H9 (cell line): ENCODE results near the gene ACSS2. TPM values are rescaled to one million over a fixed set of nuclear protein-coding genes. Genes with fewer than 3 reads are reported as not detected.

Experiments used
- DNase-seq: peaks from one replicate; pipeline ENCODE4 v3.0.0-alpha.2; 2017
- H2AFZ ChIP-seq: one replicate; pipeline ENCODE4 v1.6.1; 2013; ENCODE audit warnings: mild to moderate bottlenecking, low read length, control low read depth, moderate library complexity
- H2AK5ac ChIP-seq: 2 replicates; pipeline ENCODE4 v1.6.1; 2013; ENCODE audit warnings: low read length, control low read depth, mixed read lengths; ENCODE audit not compliant: insufficient read length
- H2BK120ac ChIP-seq: one replicate; pipeline ENCODE4 v1.6.1; 2013; ENCODE audit warnings: low read depth, mild to moderate bottlenecking, low read length, control low read depth, inconsistent platforms; ENCODE audit not compliant: poor library complexity, severe bottlenecking
- H2BK12ac ChIP-seq: 2 replicates; pipeline ENCODE4 v1.6.1; 2013; ENCODE audit warnings: low read length, control low read depth, mixed read lengths, low read depth; ENCODE audit not compliant: insufficient read length
- H2BK15ac ChIP-seq: 2 replicates; pipeline ENCODE4 v1.6.1; 2013; ENCODE audit warnings: low read depth, low read length, control low read depth
- H2BK20ac ChIP-seq: one replicate; pipeline ENCODE4 v1.6.1; 2013; ENCODE audit warnings: low read depth, mild to moderate bottlenecking, low read length, control low read depth, inconsistent platforms; ENCODE audit not compliant: poor library complexity, severe bottlenecking
- H2BK5ac ChIP-seq: 2 replicates; pipeline ENCODE4 v1.6.1; 2013; ENCODE audit warnings: low read length, control low read depth, mixed read lengths; ENCODE audit not compliant: insufficient read length
- H3K14ac ChIP-seq: 2 replicates; pipeline ENCODE4 v1.6.1; 2013; ENCODE audit warnings: low read length, control low read depth; ENCODE audit not compliant: insufficient read depth
- H3K18ac ChIP-seq: 2 replicates; pipeline ENCODE4 v1.6.1; 2013; ENCODE audit warnings: low read depth, mild to moderate bottlenecking, mixed read lengths, low read length, control low read depth; ENCODE audit not compliant: insufficient read length
- H3K23ac ChIP-seq: 2 replicates; pipeline ENCODE4 v1.6.1; 2013; ENCODE audit warnings: low read length, control low read depth, mixed read lengths, low read depth; ENCODE audit not compliant: insufficient read length
- H3K23me2 ChIP-seq: 2 replicates; pipeline ENCODE4 v1.6.1; 2013; ENCODE audit warnings: low read depth, mild to moderate bottlenecking, mixed read lengths, low read length, control low read depth; ENCODE audit not compliant: insufficient read length, poor library complexity, severe bottlenecking
- H3K27ac ChIP-seq: 2 replicates; pipeline ENCODE4 v1.5.1; 2013; ENCODE audit warnings: low read length, control low read depth, mixed read lengths, low read depth; ENCODE audit not compliant: insufficient read length
- H3K27me3 ChIP-seq: 2 replicates; pipeline ENCODE4 v1.6.1; 2013; ENCODE audit warnings: low read length, control low read depth, inconsistent platforms; ENCODE audit not compliant: insufficient read depth
- H3K4ac ChIP-seq: 2 replicates; pipeline ENCODE4 v1.6.1; 2013; ENCODE audit warnings: low read depth, mild to moderate bottlenecking, control low read depth, inconsistent platforms, low read length, moderate library complexity
- H3K4me1 ChIP-seq: 2 replicates; pipeline ENCODE4 v1.6.1; 2013; ENCODE audit warnings: low read length, control low read depth, inconsistent platforms; ENCODE audit not compliant: insufficient read depth
- H3K4me2 ChIP-seq: 2 replicates; pipeline ENCODE4 v1.6.1; 2013; ENCODE audit warnings: low read length, control low read depth, mixed read lengths; ENCODE audit not compliant: insufficient read length, insufficient read depth
- H3K56ac ChIP-seq: 2 replicates; pipeline ENCODE4 v1.6.1; 2013; ENCODE audit warnings: low read depth, mild to moderate bottlenecking, mixed read lengths, low read length, control low read depth; ENCODE audit not compliant: insufficient read length
- H3K79me1 ChIP-seq: 2 replicates; pipeline ENCODE4 v1.6.1; 2013; ENCODE audit warnings: low read depth, mild to moderate bottlenecking, moderate library complexity, low read length, control low read depth, inconsistent platforms; ENCODE audit not compliant: insufficient read depth, poor library complexity, severe bottlenecking
- H3K79me2 ChIP-seq: 2 replicates; pipeline ENCODE4 v1.6.1; 2013; ENCODE audit warnings: low read length, control low read depth, inconsistent platforms; ENCODE audit not compliant: insufficient read depth
- H3K9ac ChIP-seq: 2 replicates; pipeline ENCODE4 v1.6.1; 2013; ENCODE audit warnings: low read length, control low read depth, mixed read lengths; ENCODE audit not compliant: insufficient read length; ENCODE audit errors: extremely low read depth
- H3K9me3 ChIP-seq: one replicate; pipeline ENCODE4 v1.6.1; 2013; ENCODE audit warnings: low read depth, low read length, inconsistent platforms; ENCODE audit not compliant: control insufficient read depth
- H3T11ph ChIP-seq: one replicate; pipeline ENCODE4 v1.6.1; 2013; ENCODE audit warnings: mild to moderate bottlenecking, low read length, control low read depth, inconsistent platforms
- H4K20me1 ChIP-seq: one replicate; pipeline ENCODE4 v1.6.1; 2013; ENCODE audit not compliant: control insufficient read depth, insufficient read length, insufficient read depth
- H4K5ac ChIP-seq: 2 replicates; pipeline ENCODE4 v1.6.1; 2013; ENCODE audit warnings: low read depth, mild to moderate bottlenecking, mixed read lengths, low read length, control low read depth; ENCODE audit not compliant: insufficient read length
- H4K8ac ChIP-seq: replicated peaks from 2 replicates; pipeline ENCODE4 v1.6.1; 2013; ENCODE audit warnings: low read length, control low read depth, mixed read lengths, low read depth; ENCODE audit not compliant: insufficient read length
- H4K91ac ChIP-seq: 2 replicates; pipeline ENCODE4 v1.6.1; 2013; ENCODE audit warnings: low read depth, mild to moderate bottlenecking, moderate library complexity, mixed read lengths, low read length, control low read depth; ENCODE audit not compliant: insufficient read length
- H3K27ac Mint-ChIP-seq, 3 experiments: 2 replicates in 2 of 3; 3 replicates in 1 of 3; pipeline ENCODE4 v1.8.0; 2020 to 2021; ENCODE audit warnings: mixed read lengths in 3 of 3, mild to moderate bottlenecking in 1 of 3, moderate library complexity in 1 of 3
- H3K27me3 Mint-ChIP-seq: 2 replicates; pipeline ENCODE4 v1.8.0; 2021; ENCODE audit warnings: low read depth, mild to moderate bottlenecking, moderate library complexity, mixed read lengths
- H3K36me3 Mint-ChIP-seq, 3 experiments: 2 replicates in 2 of 3; 3 replicates in 1 of 3; pipeline ENCODE4 v1.8.0; 2020 to 2021; ENCODE audit warnings: low read depth in 3 of 3, mixed read lengths in 3 of 3; ENCODE audit not compliant: insufficient read depth in 1 of 3
- H3K4me1 Mint-ChIP-seq, 2 experiments: 2 replicates each; pipeline ENCODE4 v1.8.0; 2020; ENCODE audit warnings: mixed read lengths in 2 of 2
- H3K4me3 Mint-ChIP-seq, 2 experiments: 2 replicates in 1 of 2; 3 replicates in 1 of 2; pipeline ENCODE4 v1.8.0; 2020 to 2021; ENCODE audit warnings: mild to moderate bottlenecking in 2 of 2, mixed read lengths in 2 of 2, moderate library complexity in 1 of 2
- H3K9me3 Mint-ChIP-seq, 2 experiments: 2 replicates in 1 of 2; 3 replicates in 1 of 2; pipeline ENCODE4 v1.8.0; 2020; ENCODE audit warnings: mild to moderate bottlenecking in 2 of 2, mixed read lengths in 2 of 2, moderate library complexity in 1 of 2
- CTCF ChIP-seq: fragments of 200-600 bp; sonication (generic); conservative IDR thresholded peaks from 3 replicates; pipeline ENCODE4 v1.8.0; 2021; ENCODE audit warnings: antibody characterized with exemption, mild to moderate bottlenecking
- WGBS: extraction: QIAGEN DNeasy Blood & Tissue Kit; methylation state at CpG from one replicate; pipeline ENCODE4 v1.1.7; 2013; ENCODE audit warnings: missing lambda C conversion rate, low lambda C conversion rate, mixed read lengths; ENCODE audit not compliant: insufficient read length; ENCODE audit errors: extremely low coverage; 5-methylcytosine and 5-hydroxymethylcytosine counted together
- total RNA-seq: library from RNA; stranded (reverse); gene quantifications from 2 replicates; pipeline ENCODE4 v1.2.1, GENCODE V29; 2021

ACSS2 gene
- total RNA-seq, 1 experiment from 2014 or later, result 15.4 TPM

GRCh38 chr20:34938466-34939163 lies 62.2 kb downstream of the ACSS2 start:
- Histone ChIP-seq H2AFZ (no peak overlapping the region), H2BK12ac (no peak overlapping the region), H2BK15ac (no peak overlapping the region), H3K4me1 (no peaks in the 10 kb centered on the region), H3K18ac (no peak overlapping the region), H3K27me3 (no peaks in the 10 kb centered on the region), H4K8ac (no peak overlapping the region), H3T11ph (no peak overlapping the region), H3K4me2 (no peak overlapping the region), H3K27ac (no peak overlapping the region), H2BK120ac (no peak overlapping the region), H3K79me1 (no peaks in the 10 kb centered on the region), H3K56ac (no peak overlapping the region), H2AK5ac (no peak overlapping the region), H2BK5ac (no peak overlapping the region), H3K14ac (no peak overlapping the region), H4K20me1 (no peaks in the 10 kb centered on the region), H2BK20ac (no peak overlapping the region), H3K9ac (no peak overlapping the region), H4K91ac (no peak overlapping the region), H3K79me2 (no peaks in the 10 kb centered on the region), H3K23me2 (no peaks in the 10 kb centered on the region), H3K23ac (no peak overlapping the region), H3K9me3 (no peaks in the 10 kb centered on the region), H3K4ac (no peak overlapping the region), H4K5ac (no peak overlapping the region)
- Mint-ChIP-seq H3K27me3 (no peaks in the 10 kb centered on the region), H3K9me3 (no peaks in the 10 kb centered on the region), H3K4me3 (no peak overlapping the region), H3K27ac (peak overlapping the region in 1 of 3 experiments; percentile 53; a peak in 3 of 7 replicates), H3K36me3 (peaks cover 2 to 59% (median 24%) of the 10 kb centered on the region in 3 experiments; a peak in 6 of 7 replicates), H3K4me1 (peaks cover 0 to 6% of the 10 kb centered on the region in 2 experiments; a peak in 1 of 4 replicates)
- no peak for DNase-seq
- no CpG with 5 or more reads among the region's 14 CpGs for WGBS
- TF ChIP-seq CTCF, result no peak
